MCF 10A (cell line): ENCODE results near the gene NRXN3. TPM values are rescaled to one million over a fixed set of nuclear protein-coding genes. Genes with fewer than 3 reads are reported as not detected.

ENCODE experiments used
- BruUV-seq: library from RNA; stranded (reverse); fragments of 400-500 nt; replicated peaks from 2 replicates; lab custom pipeline; 2021; lab: Mats Ljungman, UMichigan
- CTCF ChIA-PET: fragments of 300-600 bp; sonication (Branson Sonifier 250); formaldehyde crosslinking; extraction: SDS; loops from one replicate; lab custom pipeline; 2021; ENCODE audit warnings: antibody characterized with exemption, inconsistent platforms; lab: Yijun Ruan, JAX
- POLR2A ChIA-PET: fragments of 300-600, 350-650 bp; sonication (Branson Sonifier 250); formaldehyde crosslinking; extraction: SDS; loops from one replicate; lab custom pipeline; 2020; ENCODE audit warnings: antibody characterized with exemption, inconsistent platforms; lab: Yijun Ruan, JAX
- DNase-seq: peaks from one replicate; pipeline ENCODE4 v3.0.0-alpha.2; 2018; ENCODE audit not compliant: unreplicated experiment
- H3K27ac Mint-ChIP-seq: one replicate; pipeline ENCODE4 v1.8.0; 2022; ENCODE audit warnings: mild to moderate bottlenecking, low read depth, mixed read lengths; ENCODE audit not compliant: unreplicated experiment
- H3K27me3 Mint-ChIP-seq: one replicate; pipeline ENCODE4 v1.8.0; 2022; ENCODE audit warnings: mixed read lengths; ENCODE audit not compliant: insufficient read depth, unreplicated experiment
- H3K36me3 Mint-ChIP-seq: one replicate; pipeline ENCODE4 v1.8.0; 2022; ENCODE audit warnings: mild to moderate bottlenecking, moderate library complexity, mixed read lengths; ENCODE audit not compliant: insufficient read depth, unreplicated experiment
- H3K4me1 Mint-ChIP-seq: one replicate; pipeline ENCODE4 v1.8.0; 2022; ENCODE audit warnings: mixed read lengths; ENCODE audit not compliant: insufficient read depth, unreplicated experiment
- H3K4me3 Mint-ChIP-seq: one replicate; pipeline ENCODE4 v1.8.0; 2022; ENCODE audit warnings: mild to moderate bottlenecking, moderate library complexity, mixed read lengths; ENCODE audit not compliant: unreplicated experiment
- H3K9me3 Mint-ChIP-seq: one replicate; pipeline ENCODE4 v1.8.0; 2022; ENCODE audit warnings: mixed read lengths; ENCODE audit not compliant: unreplicated experiment
- intact Hi-C: fragments of 100-400 bp; cut with micrococcal nuclease; formaldehyde crosslinking; loops from 2 replicates; pipeline ENCODE4 v1.14.1; 2022
- total RNA-seq: library from RNA; stranded (reverse); gene quantifications from 2 replicates; pipeline ENCODE4 v1.2.3, GENCODE V29; 2022
- TF ChIP-seq, protein P1 (sequence below): fragments of 200-600 bp; IDR thresholded peaks from one replicate; pipeline ENCODE4 v1.8.0; 2022; ENCODE audit warnings: antibody characterized with exemption, mild to moderate bottlenecking; ENCODE audit not compliant: unreplicated experiment

NRXN3 gene
- total RNA-seq, 1 experiment from 2014 or later, result not detected

DNA sequence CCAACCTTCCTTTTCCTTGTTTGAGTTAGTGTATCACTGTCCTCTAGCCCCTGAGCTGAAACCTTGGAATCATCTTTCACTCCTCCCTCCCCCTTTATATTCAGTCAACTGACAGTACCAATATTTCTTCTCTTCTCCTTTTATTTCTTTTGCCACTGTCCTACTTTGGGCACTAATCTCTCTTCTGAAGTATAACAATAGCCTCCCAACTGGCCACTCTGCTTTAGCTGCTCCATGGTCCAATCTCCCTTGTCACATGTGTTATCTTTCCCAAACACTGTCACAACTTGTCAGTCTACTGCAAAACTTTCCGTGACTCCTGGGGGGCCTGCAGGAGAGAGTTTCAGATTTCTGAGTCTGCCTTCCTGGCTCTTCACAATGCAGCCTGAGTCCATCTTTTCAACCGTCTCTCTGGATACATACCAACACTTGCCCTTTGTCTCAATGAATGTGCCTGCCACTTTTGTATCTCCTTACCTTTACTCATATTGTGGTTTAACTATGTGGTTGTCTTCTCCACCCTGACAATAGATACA lies 1570.0 kb downstream of the NRXN3 start:
- Mint-ChIP-seq H3K4me1 (no peaks in the 10 kb centered on the region), H3K27me3 (peaks cover 7% of the 10 kb centered on the region), H3K4me3 (no peak overlapping the region), H3K9me3 (peaks cover 8% of the 10 kb centered on the region), H3K27ac (no peak overlapping the region), H3K36me3 (no peaks in the 10 kb centered on the region)
- CTCF ChIA-PET, result interaction anchor here (1.0 kb wide), 1 partner anchor 23 kb away, joined by 4 read pairs; no protein-coding TSS in a partner anchor
- DNase-seq, result no peak
- POLR2A ChIA-PET, result no interaction called here
- intact Hi-C loops, result no loop called here
- TF ChIP-seq, protein P1, sequence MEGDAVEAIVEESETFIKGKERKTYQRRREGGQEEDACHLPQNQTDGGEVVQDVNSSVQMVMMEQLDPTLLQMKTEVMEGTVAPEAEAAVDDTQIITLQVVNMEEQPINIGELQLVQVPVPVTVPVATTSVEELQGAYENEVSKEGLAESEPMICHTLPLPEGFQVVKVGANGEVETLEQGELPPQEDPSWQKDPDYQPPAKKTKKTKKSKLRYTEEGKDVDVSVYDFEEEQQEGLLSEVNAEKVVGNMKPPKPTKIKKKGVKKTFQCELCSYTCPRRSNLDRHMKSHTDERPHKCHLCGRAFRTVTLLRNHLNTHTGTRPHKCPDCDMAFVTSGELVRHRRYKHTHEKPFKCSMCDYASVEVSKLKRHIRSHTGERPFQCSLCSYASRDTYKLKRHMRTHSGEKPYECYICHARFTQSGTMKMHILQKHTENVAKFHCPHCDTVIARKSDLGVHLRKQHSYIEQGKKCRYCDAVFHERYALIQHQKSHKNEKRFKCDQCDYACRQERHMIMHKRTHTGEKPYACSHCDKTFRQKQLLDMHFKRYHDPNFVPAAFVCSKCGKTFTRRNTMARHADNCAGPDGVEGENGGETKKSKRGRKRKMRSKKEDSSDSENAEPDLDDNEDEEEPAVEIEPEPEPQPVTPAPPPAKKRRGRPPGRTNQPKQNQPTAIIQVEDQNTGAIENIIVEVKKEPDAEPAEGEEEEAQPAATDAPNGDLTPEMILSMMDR, result no peak
- no TSS peak for BruUV-seq

DNA sequence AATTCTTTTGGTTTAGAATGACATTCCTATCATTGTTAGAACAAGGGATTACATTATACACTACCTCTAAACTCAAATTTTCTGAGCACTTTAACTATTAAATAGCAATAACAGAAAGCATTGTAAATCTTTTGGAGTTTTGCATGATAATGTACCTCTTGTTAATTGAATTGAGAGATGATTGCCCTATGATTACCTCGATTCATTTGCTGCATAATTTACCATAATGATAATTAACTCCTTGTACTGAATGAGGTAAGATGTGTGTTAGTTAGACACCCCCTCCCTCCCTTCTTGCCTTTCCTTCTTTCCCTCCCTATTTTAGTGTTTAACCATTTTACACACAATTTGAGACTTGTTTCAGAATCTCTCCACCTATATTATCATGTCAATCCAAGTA lies 1572.0 kb downstream of the NRXN3 start:
- CTCF ChIA-PET, result no interaction called here

DNA sequence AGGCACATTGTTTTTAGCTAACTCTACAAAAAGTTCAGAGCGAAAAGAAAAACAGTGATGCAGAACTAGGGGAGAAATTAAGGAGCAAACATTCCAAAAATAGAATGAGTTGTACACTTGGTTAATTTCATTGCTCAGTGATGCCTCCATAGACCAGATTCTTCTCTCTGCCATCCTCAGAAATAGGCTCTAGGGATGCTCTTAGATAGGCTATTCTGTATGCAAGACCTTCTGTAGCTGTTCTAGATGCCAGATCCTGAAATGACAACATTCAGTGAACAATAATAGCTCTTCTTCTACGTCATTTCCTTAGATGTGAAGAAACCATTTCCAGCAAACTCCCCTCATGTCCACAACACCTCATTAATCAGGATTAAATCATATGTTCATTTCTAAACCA lies 1574.9 kb downstream of the NRXN3 start:
- TF ChIP-seq, protein P1, result no peak
- Mint-ChIP-seq H3K27ac (no peak overlapping the region), H3K4me3 (no peak overlapping the region), H3K4me1 (no peaks in the 10 kb centered on the region), H3K27me3 (peaks cover 33% of the 10 kb centered on the region), H3K9me3 (no peaks in the 10 kb centered on the region), H3K36me3 (no peaks in the 10 kb centered on the region)
- ChIA-PET POLR2A (interaction anchor here (0.6 kb wide), 1 partner anchor 1035 kb away, joined by 3 read pairs; no protein-coding TSS in a partner anchor), CTCF (interaction anchor here (0.7 kb wide), 1 partner anchor 1101 kb away, joined by 3 read pairs; no protein-coding TSS in a partner anchor)
- no peak for DNase-seq
- intact Hi-C loops, result no loop called here
- BruUV-seq, result no TSS peak

More for the DNA sequence above, 1572.0 kb downstream of the NRXN3 start:
- Mint-ChIP-seq H3K27me3 (peaks cover 19% of the 10 kb centered on the region), H3K36me3 (no peaks in the 10 kb centered on the region), H3K27ac (no peak overlapping the region), H3K4me1 (no peaks in the 10 kb centered on the region), H3K4me3 (no peak overlapping the region), H3K9me3 (no peaks in the 10 kb centered on the region)
- intact Hi-C loops, result no loop called here
- BruUV-seq, result no TSS peak
- no peak for DNase-seq
- TF ChIP-seq, protein P1, result no peak
- POLR2A ChIA-PET, result no interaction called here

DNA sequence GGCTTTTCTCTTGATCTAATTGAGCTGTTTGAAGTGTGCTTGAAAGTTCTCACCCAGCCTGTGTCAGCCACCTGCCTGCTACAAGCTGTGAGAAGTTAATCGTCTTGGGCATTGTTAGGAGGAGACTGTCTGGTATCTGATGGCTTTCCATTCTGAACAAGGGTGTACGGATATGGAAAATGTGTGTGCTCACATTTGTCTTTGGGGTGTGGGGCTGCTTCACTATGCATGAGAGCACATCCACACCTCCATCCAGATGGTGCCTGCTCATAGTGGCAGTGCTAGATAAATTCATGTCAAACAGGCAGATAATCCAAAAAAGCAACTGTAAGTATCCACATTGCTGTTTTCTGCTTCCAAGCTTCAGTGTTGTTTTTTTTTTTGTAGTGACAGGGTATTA lies 1578.9 kb downstream of the NRXN3 start:
- intact Hi-C loops, result no loop called here
- BruUV-seq, result no TSS peak

More for the DNA sequence above, 1578.9 kb downstream of the NRXN3 start:
- DNase-seq, result no peak
- no peak overlapping the region for H3K4me3 Mint-ChIP-seq
- ChIA-PET CTCF (no interaction called here), POLR2A (interaction anchor here (0.6 kb wide), 1 partner anchor 317 kb away, joined by 4 read pairs; no protein-coding TSS in a partner anchor)
- no peaks in the 10 kb centered on the region for H3K9me3 Mint-ChIP-seq
- H3K27ac Mint-ChIP-seq, result no peak overlapping the region
- no peaks in the 10 kb centered on the region for H3K4me1 Mint-ChIP-seq
- H3K36me3 Mint-ChIP-seq, result no peaks in the 10 kb centered on the region
- TF ChIP-seq, protein P1, result no peak
- H3K27me3 Mint-ChIP-seq, result peaks cover 26% of the 10 kb centered on the region
